Measurements from ENCODE around the gene TSPEAR.

- TF ChIP-seq, protein P1, sequence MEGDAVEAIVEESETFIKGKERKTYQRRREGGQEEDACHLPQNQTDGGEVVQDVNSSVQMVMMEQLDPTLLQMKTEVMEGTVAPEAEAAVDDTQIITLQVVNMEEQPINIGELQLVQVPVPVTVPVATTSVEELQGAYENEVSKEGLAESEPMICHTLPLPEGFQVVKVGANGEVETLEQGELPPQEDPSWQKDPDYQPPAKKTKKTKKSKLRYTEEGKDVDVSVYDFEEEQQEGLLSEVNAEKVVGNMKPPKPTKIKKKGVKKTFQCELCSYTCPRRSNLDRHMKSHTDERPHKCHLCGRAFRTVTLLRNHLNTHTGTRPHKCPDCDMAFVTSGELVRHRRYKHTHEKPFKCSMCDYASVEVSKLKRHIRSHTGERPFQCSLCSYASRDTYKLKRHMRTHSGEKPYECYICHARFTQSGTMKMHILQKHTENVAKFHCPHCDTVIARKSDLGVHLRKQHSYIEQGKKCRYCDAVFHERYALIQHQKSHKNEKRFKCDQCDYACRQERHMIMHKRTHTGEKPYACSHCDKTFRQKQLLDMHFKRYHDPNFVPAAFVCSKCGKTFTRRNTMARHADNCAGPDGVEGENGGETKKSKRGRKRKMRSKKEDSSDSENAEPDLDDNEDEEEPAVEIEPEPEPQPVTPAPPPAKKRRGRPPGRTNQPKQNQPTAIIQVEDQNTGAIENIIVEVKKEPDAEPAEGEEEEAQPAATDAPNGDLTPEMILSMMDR (IDR thresholded peaks at IDR 0.05; ENCODE audit: insufficient read depth, low read length, poor library complexity, severe bottlenecking) = no peak
- no peak for TF ChIP-seq EZH2phosphoT487 (conservative IDR thresholded peaks at IDR 0.05; ENCODE audit: low read length)
These were observed 17.3 kb upstream of the TSPEAR start for GRCh38 chr21:44728716-44729115.

Measured in SU-DHL-6 (cell line).